Measurements from ENCODE around the gene PARD3.

The PARD3 gene

GRCh38 chr10:34151481-34151880, 663.6 kb downstream of the PARD3 start:
- no peak overlapping the region for H3K4me2 ChIP-seq (ENCODE audit: low read length)
- no peaks in the 10 kb centered on the region for H3K4me1 ChIP-seq (ENCODE audit: control insufficient read depth in 1 of 2, insufficient read depth in 2 of 2, low read length in 2 of 2)
- H3K4me3 ChIP-seq (ENCODE audit: low read depth, low read length) = no peak overlapping the region
- H3K18ac ChIP-seq (ENCODE audit: low read length) = no peak overlapping the region
- H2AFZ ChIP-seq (ENCODE audit: insufficient read depth, low read length, poor library complexity) = no peak overlapping the region
- H4K91ac ChIP-seq (ENCODE audit: low read depth, low read length) = no peak overlapping the region
- no peak overlapping the region for H2AK5ac ChIP-seq (ENCODE audit: low read length)
- no peak overlapping the region for H3K9ac ChIP-seq (ENCODE audit: low read length)
- H3K79me1 ChIP-seq (ENCODE audit: low read length) = no peaks in the 10 kb centered on the region
- H4K8ac ChIP-seq (ENCODE audit: low read depth, low read length) = no peak overlapping the region
- DNase-seq = no peak
- H3K27ac ChIP-seq (ENCODE audit: low read depth, low read length) = no peak overlapping the region
- H3K36me3 ChIP-seq (ENCODE audit: control insufficient read depth in 1 of 2, insufficient read depth in 2 of 2, low read length in 2 of 2) = no peaks in the 10 kb centered on the region
- H2BK5ac ChIP-seq (ENCODE audit: low read depth, low read length, poor library complexity) = no peak overlapping the region
- no peak overlapping the region for H2BK120ac ChIP-seq (ENCODE audit: insufficient read depth, low read length, poor library complexity)
- no peaks in the 10 kb centered on the region for H3K9me3 ChIP-seq (ENCODE audit: insufficient read depth, low read depth, low read length)
- H3K4ac ChIP-seq (ENCODE audit: low read depth, low read length) = no peak overlapping the region
- no peak overlapping the region for H2BK12ac ChIP-seq (ENCODE audit: low read length)
- no peak overlapping the region for H3K23ac ChIP-seq (ENCODE audit: low read length)
- H3K14ac ChIP-seq (ENCODE audit: low read length) = no peak overlapping the region
- H4K12ac ChIP-seq (ENCODE audit: low read depth, low read length) = no peak overlapping the region
- H3K27me3 ChIP-seq (ENCODE audit: insufficient read depth, low read length) = no peaks in the 10 kb centered on the region
- no CpG with 5 or more reads among the region's 3 CpGs for WGBS (ENCODE audit: extremely low coverage, insufficient coverage, insufficient read length)
- no peaks in the 10 kb centered on the region for H3K79me2 ChIP-seq (ENCODE audit: control insufficient read depth, insufficient read depth, low read length, poor library complexity)

GRCh38 chr10:34150103-34150502, 665.0 kb downstream of the PARD3 start:
- Histone ChIP-seq H3K4me3 (ENCODE audit: low read depth, low read length) (no peak overlapping the region), H2BK5ac (ENCODE audit: low read depth, low read length, poor library complexity) (no peak overlapping the region), H2AFZ (ENCODE audit: insufficient read depth, low read length, poor library complexity) (no peak overlapping the region), H3K9ac (ENCODE audit: low read length) (no peak overlapping the region), H3K27ac (ENCODE audit: low read depth, low read length) (no peak overlapping the region), H3K79me1 (ENCODE audit: low read length) (no peaks in the 10 kb centered on the region), H4K12ac (ENCODE audit: low read depth, low read length) (no peak overlapping the region), H3K23ac (ENCODE audit: low read length) (no peak overlapping the region), H4K8ac (ENCODE audit: low read depth, low read length) (no peak overlapping the region), H3K18ac (ENCODE audit: low read length) (no peak overlapping the region), H3K4me2 (ENCODE audit: low read length) (no peak overlapping the region), H3K4me1 (ENCODE audit: control insufficient read depth in 1 of 2, insufficient read depth in 2 of 2, low read length in 2 of 2) (no peaks in the 10 kb centered on the region), H3K27me3 (ENCODE audit: insufficient read depth, low read length) (no peaks in the 10 kb centered on the region), H2AK5ac (ENCODE audit: low read length) (no peak overlapping the region), H2BK120ac (ENCODE audit: insufficient read depth, low read length, poor library complexity) (no peak overlapping the region), H4K91ac (ENCODE audit: low read depth, low read length) (no peak overlapping the region), H3K79me2 (ENCODE audit: control insufficient read depth, insufficient read depth, low read length, poor library complexity) (no peaks in the 10 kb centered on the region), H3K36me3 (ENCODE audit: control insufficient read depth in 1 of 2, insufficient read depth in 2 of 2, low read length in 2 of 2) (no peaks in the 10 kb centered on the region), H3K4ac (ENCODE audit: low read depth, low read length) (no peak overlapping the region), H3K9me3 (ENCODE audit: insufficient read depth, low read depth, low read length) (no peaks in the 10 kb centered on the region), H2BK12ac (ENCODE audit: low read length) (no peak overlapping the region), H3K14ac (ENCODE audit: low read length) (no peak overlapping the region)
- WGBS (ENCODE audit: extremely low coverage, insufficient coverage, insufficient read length) = no CpG with 5 or more reads among the region's 3 CpGs
- no peak for DNase-seq

GRCh38 chr10:34148305-34148657, 666.8 kb downstream of the PARD3 start:
- H4K8ac ChIP-seq (ENCODE audit: low read depth, low read length) = no peak overlapping the region
- H2BK12ac ChIP-seq (ENCODE audit: low read length) = no peak overlapping the region
- no peak overlapping the region for H3K23ac ChIP-seq (ENCODE audit: low read length)
- H2BK5ac ChIP-seq (ENCODE audit: low read depth, low read length, poor library complexity) = no peak overlapping the region
- H3K27me3 ChIP-seq (ENCODE audit: insufficient read depth, low read length) = no peaks in the 10 kb centered on the region
- no peak overlapping the region for H3K4me2 ChIP-seq (ENCODE audit: low read length)
- no peak overlapping the region for H3K18ac ChIP-seq (ENCODE audit: low read length)
- H3K27ac ChIP-seq (ENCODE audit: low read depth, low read length) = no peak overlapping the region
- no peak overlapping the region for H2AFZ ChIP-seq (ENCODE audit: insufficient read depth, low read length, poor library complexity)
- no peak overlapping the region for H2AK5ac ChIP-seq (ENCODE audit: low read length)
- H3K4me1 ChIP-seq (ENCODE audit: control insufficient read depth in 1 of 2, insufficient read depth in 2 of 2, low read length in 2 of 2) = no peaks in the 10 kb centered on the region
- H3K4me3 ChIP-seq (ENCODE audit: low read depth, low read length) = no peak overlapping the region
- H3K9me3 ChIP-seq (ENCODE audit: insufficient read depth, low read depth, low read length) = no peaks in the 10 kb centered on the region
- no peak overlapping the region for H3K14ac ChIP-seq (ENCODE audit: low read length)
- H3K36me3 ChIP-seq (ENCODE audit: control insufficient read depth in 1 of 2, insufficient read depth in 2 of 2, low read length in 2 of 2) = no peaks in the 10 kb centered on the region
- no peak overlapping the region for H4K91ac ChIP-seq (ENCODE audit: low read depth, low read length)
- H3K4ac ChIP-seq (ENCODE audit: low read depth, low read length) = no peak overlapping the region
- no peak for DNase-seq
- no peak overlapping the region for H2BK120ac ChIP-seq (ENCODE audit: insufficient read depth, low read length, poor library complexity)
- no peak overlapping the region for H4K12ac ChIP-seq (ENCODE audit: low read depth, low read length)
- no peak overlapping the region for H3K9ac ChIP-seq (ENCODE audit: low read length)
- no peaks in the 10 kb centered on the region for H3K79me1 ChIP-seq (ENCODE audit: low read length)
- no peaks in the 10 kb centered on the region for H3K79me2 ChIP-seq (ENCODE audit: control insufficient read depth, insufficient read depth, low read length, poor library complexity)
- no CpG with 5 or more reads among the region's 3 CpGs for WGBS (ENCODE audit: extremely low coverage, insufficient coverage, insufficient read length)

DNA sequence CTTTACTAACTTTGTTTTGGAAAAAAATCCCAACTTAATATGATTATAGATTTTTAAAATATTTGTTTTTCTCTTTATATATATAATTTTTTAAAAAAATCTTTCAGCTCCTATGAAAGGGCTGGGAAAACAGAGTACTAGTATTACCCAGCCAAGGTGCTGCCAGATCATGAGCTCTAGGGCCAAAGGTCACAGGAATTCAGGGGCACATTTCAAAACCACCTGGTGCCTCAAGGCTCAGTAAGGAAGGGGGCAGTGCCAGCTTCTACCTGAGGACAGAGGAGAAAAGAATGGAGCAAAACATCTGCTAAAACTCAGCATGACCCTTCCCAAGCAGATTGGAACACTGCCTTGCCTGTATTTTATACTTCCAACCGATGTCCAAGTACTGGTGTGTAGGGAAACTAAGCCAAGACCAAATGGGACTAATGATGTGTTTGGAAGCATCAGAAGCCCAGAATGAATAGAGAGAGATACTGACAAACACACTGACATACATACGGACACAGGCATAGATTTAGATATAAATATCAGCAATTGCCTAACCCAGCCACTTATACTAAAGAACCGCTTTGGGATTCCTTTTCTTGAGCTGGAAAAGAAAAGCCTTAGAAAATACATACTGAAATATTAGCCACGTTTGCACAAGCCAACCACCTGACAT, 667.3 kb downstream of the PARD3 start:
- no CpG with 5 or more reads among the region's 4 CpGs for WGBS (ENCODE audit: extremely low coverage, insufficient coverage, insufficient read length)
- no peaks in the 10 kb centered on the region for H3K4me1 ChIP-seq (ENCODE audit: control insufficient read depth in 1 of 2, insufficient read depth in 2 of 2, low read length in 2 of 2)
- no peaks in the 10 kb centered on the region for H3K79me2 ChIP-seq (ENCODE audit: control insufficient read depth, insufficient read depth, low read length, poor library complexity)
- H2BK120ac ChIP-seq (ENCODE audit: insufficient read depth, low read length, poor library complexity) = no peak overlapping the region
- no peak overlapping the region for H3K18ac ChIP-seq (ENCODE audit: low read length)
- H3K9ac ChIP-seq (ENCODE audit: low read length) = no peak overlapping the region
- H4K8ac ChIP-seq (ENCODE audit: low read depth, low read length) = no peak overlapping the region
- no peaks in the 10 kb centered on the region for H3K27me3 ChIP-seq (ENCODE audit: insufficient read depth, low read length)
- H2AFZ ChIP-seq (ENCODE audit: insufficient read depth, low read length, poor library complexity) = no peak overlapping the region
- H3K36me3 ChIP-seq (ENCODE audit: control insufficient read depth in 1 of 2, insufficient read depth in 2 of 2, low read length in 2 of 2) = no peaks in the 10 kb centered on the region
- H3K23ac ChIP-seq (ENCODE audit: low read length) = no peak overlapping the region
- H4K12ac ChIP-seq (ENCODE audit: low read depth, low read length) = no peak overlapping the region
- H2AK5ac ChIP-seq (ENCODE audit: low read length) = no peak overlapping the region
- no peak overlapping the region for H3K4me2 ChIP-seq (ENCODE audit: low read length)
- H3K14ac ChIP-seq (ENCODE audit: low read length) = no peak overlapping the region
- no peak overlapping the region for H4K91ac ChIP-seq (ENCODE audit: low read depth, low read length)
- no peak for DNase-seq
- no peaks in the 10 kb centered on the region for H3K79me1 ChIP-seq (ENCODE audit: low read length)
- H2BK12ac ChIP-seq (ENCODE audit: low read length) = no peak overlapping the region
- no peak overlapping the region for H3K4ac ChIP-seq (ENCODE audit: low read depth, low read length)
- no peak overlapping the region for H2BK5ac ChIP-seq (ENCODE audit: low read depth, low read length, poor library complexity)
- H3K4me3 ChIP-seq (ENCODE audit: low read depth, low read length) = no peak overlapping the region
- H3K9me3 ChIP-seq (ENCODE audit: insufficient read depth, low read depth, low read length) = no peaks in the 10 kb centered on the region
- no peak overlapping the region for H3K27ac ChIP-seq (ENCODE audit: low read depth, low read length)

All from trophoblast cell (in vitro differentiated cells and primary cell).